GM15510 (cell line): ENCODE data around the gene FXYD4.

Experiments used
- POLR2A ChIP-seq: IDR thresholded peaks from 3 replicates; pipeline ENCODE4 v1.6.1; 2011; ENCODE audit warnings: borderline replicate concordance; ENCODE audit not compliant: insufficient read length; ENCODE audit errors: extremely low read depth

Gene FXYD4

GRCh38 chr10:43343126-43343525 is 28.3 kb upstream of the FXYD4 start:
- no peak for TF ChIP-seq POLR2A

- no peak for TF ChIP-seq POLR2A
Observed at GRCh38 chr10:43344051-43344450, 27.4 kb upstream of the FXYD4 start.

- no peak for TF ChIP-seq POLR2A
Observed at GRCh38 chr10:43347997-43348396, 23.4 kb upstream of the FXYD4 start.

- no peak for TF ChIP-seq POLR2A
Observed at GRCh38 chr10:43348511-43349312, 22.7 kb upstream of the FXYD4 start.

GRCh38 chr10:43350156-43350555 is 21.3 kb upstream of the FXYD4 start:
- no peak for TF ChIP-seq POLR2A

GRCh38 chr10:43350686-43351085 is 20.8 kb upstream of the FXYD4 start:
- no peak for TF ChIP-seq POLR2A

GRCh38 chr10:43351301-43351700 is 20.1 kb upstream of the FXYD4 start:
- no peak for TF ChIP-seq POLR2A

GRCh38 chr10:43352951-43353350 is 18.5 kb upstream of the FXYD4 start:
- TF ChIP-seq POLR2A = no peak

- no peak for TF ChIP-seq POLR2A
Observed at GRCh38 chr10:43353495-43354329, 17.7 kb upstream of the FXYD4 start.

- no peak for TF ChIP-seq POLR2A
Observed at GRCh38 chr10:43354330-43354635, 17.2 kb upstream of the FXYD4 start.

- no peak for TF ChIP-seq POLR2A
Observed at GRCh38 chr10:43354879-43355380, 16.5 kb upstream of the FXYD4 start.

- TF ChIP-seq POLR2A = no peak
Observed at GRCh38 chr10:43355749-43356371, 15.6 kb upstream of the FXYD4 start.

- TF ChIP-seq POLR2A = no peak
Observed at GRCh38 chr10:43360086-43360485, 11.3 kb upstream of the FXYD4 start.

- TF ChIP-seq POLR2A = no peak
Observed at GRCh38 chr10:43361547-43362190, 9.8 kb upstream of the FXYD4 start.

GRCh38 chr10:43362191-43362839 is 9.1 kb upstream of the FXYD4 start:
- TF ChIP-seq POLR2A = peak; percentile 76

- TF ChIP-seq POLR2A = no peak
Observed at GRCh38 chr10:43365001-43365400, 6.4 kb upstream of the FXYD4 start.
